ENCODE data around the gene VPS37B. TPM values are rescaled to one million over a fixed set of nuclear protein-coding genes. Genes with fewer than 3 reads are reported as not detected.

Gene VPS37B
- total RNA-seq, 1 donor from 2014 or later = 9.5 TPM

DNA sequence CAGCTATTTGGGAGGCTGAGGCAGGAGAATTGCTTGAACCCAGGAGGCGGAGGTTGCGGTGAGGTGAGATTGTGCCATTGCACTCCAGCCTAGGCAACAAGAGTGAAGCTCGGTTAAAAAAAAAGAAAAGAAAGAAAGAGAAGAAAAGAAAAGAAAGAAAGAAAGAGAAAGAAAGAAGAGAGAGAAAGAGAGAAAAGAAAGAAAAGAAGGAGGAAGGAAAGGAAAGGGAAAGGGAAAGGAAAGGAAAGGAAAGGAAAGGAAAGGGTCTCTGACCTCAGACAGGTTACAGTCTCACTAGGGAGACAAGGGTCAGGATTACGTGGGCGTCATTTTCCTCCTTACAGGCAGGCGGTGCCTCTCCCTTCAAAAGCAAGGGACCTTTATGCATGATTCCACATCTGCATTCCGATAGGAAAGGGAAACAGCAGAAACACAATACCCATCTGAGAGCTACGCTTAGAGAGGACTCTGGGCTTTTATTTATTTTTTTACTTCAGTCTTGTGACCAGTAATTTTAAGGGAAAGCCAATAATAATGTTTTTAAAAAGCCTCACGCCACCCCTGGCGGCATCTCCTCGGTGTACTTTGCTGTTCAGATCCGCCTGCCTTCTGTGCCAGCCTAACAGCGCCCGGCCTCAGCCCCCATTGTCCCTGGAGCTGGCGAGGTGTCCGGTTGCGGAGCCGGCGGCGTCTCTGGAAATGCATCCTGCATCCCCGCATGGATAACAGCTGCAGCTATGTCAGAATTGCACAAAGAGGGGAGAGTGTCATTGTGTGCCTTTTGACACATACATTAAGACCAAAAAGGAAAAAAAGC lies 61.6 kb downstream of the VPS37B start:
- Mint-ChIP-seq H3K36me3 (ENCODE audit: low read depth) (peaks cover 9% of the 10 kb centered on the region), H3K27me3 (peaks cover 24% of the 10 kb centered on the region), H3K4me3 (peak overlapping the region; percentile 89), H3K9me3 (no peaks in the 10 kb centered on the region), H3K27ac (peak overlapping the region; percentile 80), H3K4me1 (peaks cover 27% of the 10 kb centered on the region)
- intact Hi-C loops (cut with micrococcal nuclease) = no loop called here
- peak; percentile 71 for DNase-seq

DNA sequence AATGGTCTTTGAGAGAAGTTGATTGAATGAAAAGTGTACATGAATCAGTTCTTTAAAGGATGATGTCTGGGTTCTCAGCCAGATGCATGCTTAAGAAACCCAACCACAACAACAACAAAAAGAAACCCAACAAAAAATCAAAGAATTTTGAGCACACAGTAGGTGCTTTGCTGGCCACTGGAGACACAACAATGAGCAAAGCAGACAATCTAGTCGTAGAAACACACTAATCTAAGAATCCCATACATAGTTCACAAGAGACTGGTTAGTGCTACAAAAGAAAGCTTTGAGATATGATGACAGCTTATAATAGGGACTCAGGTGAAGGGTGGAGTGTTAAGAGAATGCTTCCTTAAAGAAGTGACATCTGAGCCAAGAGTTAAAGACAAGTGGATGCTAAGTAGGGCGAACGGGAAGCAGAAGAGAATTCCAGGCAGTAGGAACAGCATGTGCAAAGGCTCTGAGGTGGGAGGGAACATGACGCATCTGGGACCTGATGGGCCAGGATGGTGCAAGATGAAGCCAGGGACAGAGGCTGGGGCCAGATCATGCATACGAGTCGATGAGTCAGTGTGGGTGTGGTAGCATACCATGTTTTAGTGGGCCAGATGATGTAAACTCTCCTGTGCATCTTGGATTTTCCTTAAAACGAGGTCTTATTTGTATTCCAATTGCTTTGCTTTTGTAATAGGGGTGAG lies 65.3 kb downstream of the VPS37B start:
- H3K27ac Mint-ChIP-seq = no peak overlapping the region
- DNase-seq = no peak
- peaks cover 38% of the 10 kb centered on the region for H3K27me3 Mint-ChIP-seq
- H3K9me3 Mint-ChIP-seq = no peaks in the 10 kb centered on the region
- H3K36me3 Mint-ChIP-seq (ENCODE audit: low read depth) = no peaks in the 10 kb centered on the region
- intact Hi-C loops (cut with micrococcal nuclease) = no loop called here
- no peak overlapping the region for H3K4me3 Mint-ChIP-seq
- H3K4me1 Mint-ChIP-seq = peaks cover 9% of the 10 kb centered on the region

DNA sequence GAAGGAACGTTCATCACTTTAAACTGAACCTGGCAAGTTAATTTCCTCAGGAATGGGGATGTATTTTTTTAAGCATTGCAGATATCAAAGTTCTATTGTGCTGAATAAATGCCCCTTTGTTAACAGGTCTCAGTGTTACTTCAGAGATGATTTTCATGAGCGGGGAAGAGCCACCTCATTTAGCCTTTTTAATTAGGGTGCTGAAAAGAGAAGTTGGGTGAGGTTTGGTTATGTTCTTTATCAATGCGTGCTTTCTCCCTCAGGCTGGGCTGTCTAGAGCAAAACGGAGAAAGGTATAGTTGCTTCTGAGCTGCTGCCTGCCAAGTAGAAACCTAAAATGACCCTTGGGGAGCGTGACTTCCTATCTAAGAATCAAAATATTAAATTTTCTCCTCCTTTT lies 68.7 kb downstream of the VPS37B start:
- intact Hi-C loops (cut with micrococcal nuclease) = no loop called here
- Mint-ChIP-seq H3K27me3 (peaks cover 25% of the 10 kb centered on the region), H3K9me3 (no peaks in the 10 kb centered on the region), H3K4me3 (no peak overlapping the region), H3K36me3 (ENCODE audit: low read depth) (no peaks in the 10 kb centered on the region), H3K4me1 (no peaks in the 10 kb centered on the region), H3K27ac (no peak overlapping the region)
- no peak for DNase-seq

DNA sequence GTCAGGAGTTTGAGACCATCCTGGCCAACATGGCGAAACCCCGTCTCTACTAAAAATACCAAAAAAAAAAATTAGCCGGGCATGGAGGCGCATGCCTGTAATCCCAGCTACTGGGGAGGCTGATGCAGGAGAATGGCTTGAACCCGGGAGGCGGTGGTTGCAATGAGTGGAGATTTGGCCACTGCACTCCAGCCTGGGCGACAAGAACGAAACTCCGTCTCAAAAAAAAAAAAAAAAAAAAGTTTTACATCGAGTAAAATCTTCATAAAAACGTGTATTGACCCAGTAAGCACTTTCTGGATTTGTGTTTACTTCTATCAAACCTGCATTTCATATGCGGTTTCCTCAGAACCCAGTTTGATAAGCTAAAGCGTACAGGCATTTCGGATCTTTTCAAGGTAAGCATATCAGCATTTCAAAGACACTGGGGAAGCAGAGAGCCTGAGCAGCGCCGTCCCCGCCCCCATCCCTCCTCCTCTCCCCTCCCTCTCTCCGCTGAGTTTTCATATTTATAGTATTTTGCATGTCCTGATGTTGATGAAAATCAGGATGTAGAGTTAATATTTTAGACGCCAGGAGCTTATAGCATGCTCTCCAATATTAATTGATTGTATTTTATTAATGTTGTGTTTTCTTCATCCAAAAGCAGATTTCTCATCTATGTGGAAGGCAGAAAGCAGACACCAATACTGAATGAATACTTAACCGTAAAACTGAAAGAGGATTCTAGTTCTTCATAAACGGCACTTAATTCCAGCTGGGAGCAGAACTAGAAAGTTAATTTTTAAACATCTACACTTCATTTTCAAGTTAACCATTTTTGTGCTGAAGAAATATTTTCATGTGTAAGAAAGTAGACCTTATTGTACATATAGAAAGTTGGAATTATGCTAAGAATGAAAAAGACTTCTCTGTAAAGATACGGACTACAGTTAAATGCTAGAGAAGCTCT lies 69.9 kb downstream of the VPS37B start:
- Mint-ChIP-seq H3K4me3 (peak overlapping the region; percentile 28), H3K27ac (no peak overlapping the region), H3K9me3 (no peaks in the 10 kb centered on the region), H3K4me1 (no peaks in the 10 kb centered on the region), H3K36me3 (ENCODE audit: low read depth) (no peaks in the 10 kb centered on the region), H3K27me3 (peaks cover 25% of the 10 kb centered on the region)
- no peak for DNase-seq
- intact Hi-C loops (cut with micrococcal nuclease) = no loop called here

DNA sequence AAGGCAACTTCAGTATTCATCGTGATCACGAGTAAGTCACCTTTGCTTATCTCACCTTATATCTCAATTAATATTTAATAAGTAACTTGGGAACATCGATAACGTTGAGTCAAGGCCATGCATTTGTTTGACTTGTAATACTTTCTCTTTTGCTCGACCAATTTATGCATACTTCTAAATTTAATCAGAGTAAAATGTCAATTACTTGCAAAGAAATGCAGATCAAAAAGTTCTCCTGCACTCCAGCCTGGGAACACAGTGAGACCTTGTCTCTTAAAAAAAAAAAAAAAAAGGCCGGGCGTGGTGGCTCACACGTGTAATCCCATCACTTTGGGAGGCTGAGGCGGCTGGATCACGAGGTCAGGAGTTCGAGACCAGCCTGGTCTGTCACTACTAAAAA lies 72.5 kb downstream of the VPS37B start:
- Mint-ChIP-seq H3K27me3 (peaks cover 16% of the 10 kb centered on the region), H3K4me1 (no peaks in the 10 kb centered on the region), H3K27ac (no peak overlapping the region), H3K4me3 (no peak overlapping the region), H3K9me3 (no peaks in the 10 kb centered on the region), H3K36me3 (ENCODE audit: low read depth) (no peaks in the 10 kb centered on the region)
- intact Hi-C loops (cut with micrococcal nuclease) = no loop called here
- no peak for DNase-seq

DNA sequence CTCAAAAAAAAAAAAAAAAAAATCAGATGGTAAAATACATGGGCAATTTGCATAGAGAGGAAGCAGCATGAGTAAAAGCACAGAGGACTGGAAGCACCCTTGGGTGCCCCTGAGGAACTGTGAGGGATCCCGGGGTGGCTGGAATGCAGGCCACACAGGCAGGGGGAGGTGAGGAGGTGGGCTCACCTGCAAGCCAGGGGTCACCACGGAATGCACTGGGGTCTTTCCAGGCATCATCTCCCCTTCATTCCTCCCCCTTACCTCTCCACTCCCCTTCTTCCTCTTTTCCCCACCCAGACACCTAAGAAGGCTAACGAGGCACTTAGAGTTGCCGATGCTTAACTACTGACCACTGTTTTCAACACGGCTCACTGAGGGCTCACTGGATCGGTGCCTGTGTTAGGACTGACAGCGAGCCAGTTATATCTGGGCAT lies 75.1 kb downstream of the VPS37B start:
- intact Hi-C loops (cut with micrococcal nuclease) = no loop called here
- no peaks in the 10 kb centered on the region for H3K36me3 Mint-ChIP-seq (ENCODE audit: low read depth)
- no peak overlapping the region for H3K4me3 Mint-ChIP-seq
- H3K27ac Mint-ChIP-seq = no peak overlapping the region
- H3K27me3 Mint-ChIP-seq = peaks cover 6% of the 10 kb centered on the region
- no peak for DNase-seq
- no peaks in the 10 kb centered on the region for H3K4me1 Mint-ChIP-seq
- H3K9me3 Mint-ChIP-seq = no peaks in the 10 kb centered on the region

DNA sequence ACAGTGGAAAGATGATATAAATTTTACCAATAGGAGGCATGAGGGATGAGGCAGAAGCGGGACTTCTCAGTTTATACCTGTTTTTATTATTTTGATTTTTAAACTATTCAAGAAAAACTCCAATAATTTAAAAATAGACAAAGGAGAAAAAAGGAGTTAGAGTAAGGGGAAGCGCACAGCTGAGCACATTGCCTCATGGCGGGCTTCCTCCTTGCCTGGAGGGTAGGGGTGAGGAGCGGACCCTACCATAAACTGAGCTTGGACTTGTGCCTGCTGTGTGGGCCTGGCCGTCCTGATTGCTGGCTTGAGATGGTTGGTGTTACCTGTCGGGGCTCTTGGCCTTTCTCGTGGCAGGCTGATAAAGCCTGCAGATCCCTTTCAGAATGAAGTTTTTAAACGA lies 75.8 kb downstream of the VPS37B start:
- Mint-ChIP-seq H3K9me3 (no peaks in the 10 kb centered on the region), H3K27me3 (peaks cover 6% of the 10 kb centered on the region), H3K4me1 (no peaks in the 10 kb centered on the region), H3K4me3 (no peak overlapping the region), H3K36me3 (ENCODE audit: low read depth) (no peaks in the 10 kb centered on the region), H3K27ac (no peak overlapping the region)
- intact Hi-C loops (cut with micrococcal nuclease) = no loop called here
- DNase-seq = no peak

DNA sequence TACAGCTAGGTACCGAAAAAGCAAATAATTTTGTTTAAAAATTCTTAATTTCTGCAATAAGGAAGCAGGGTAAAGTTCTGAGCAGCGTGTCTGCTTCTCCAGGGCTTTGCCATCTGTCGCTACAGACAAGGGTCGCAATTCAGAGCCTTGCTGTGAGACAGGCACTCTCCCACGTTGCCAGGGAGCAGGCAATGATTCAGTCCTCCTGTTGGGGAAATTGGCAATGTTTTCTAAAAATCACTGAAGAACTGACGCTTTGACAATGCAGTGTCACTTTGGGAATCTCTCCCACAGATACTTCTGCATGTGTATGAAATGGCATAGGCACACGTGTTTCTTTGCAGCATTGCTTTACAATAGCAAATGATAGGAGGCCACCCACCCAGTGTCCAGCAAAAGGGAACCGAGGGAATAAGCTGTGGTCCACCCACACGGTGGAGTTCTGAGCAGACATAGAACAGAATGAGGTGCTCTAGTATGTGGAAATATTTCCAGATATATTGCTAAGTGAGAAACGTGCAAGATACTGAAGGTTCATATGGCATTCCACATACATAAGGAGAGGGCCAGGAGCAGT lies 76.6 kb downstream of the VPS37B start:
- Mint-ChIP-seq H3K27ac (no peak overlapping the region), H3K4me1 (no peaks in the 10 kb centered on the region), H3K9me3 (no peaks in the 10 kb centered on the region), H3K36me3 (ENCODE audit: low read depth) (no peaks in the 10 kb centered on the region), H3K4me3 (no peak overlapping the region), H3K27me3 (peaks cover 4% of the 10 kb centered on the region)
- no peak for DNase-seq
- intact Hi-C loops (cut with micrococcal nuclease) = no loop called here

Other genes with a start within 250 kb of the VPS37B start
- gene HCAR2, start 192.8 kb downstream of the VPS37B start, total RNA-seq = 0.26 and 0.47 TPM in 2 replicates
- 0.45 and 0.84 TPM in 2 replicates for gene HCAR3, start 179.3 kb downstream of the VPS37B start, total RNA-seq
- 6.0 and 6.8 TPM in 2 replicates for gene HCAR1, start 165.3 kb downstream of the VPS37B start, total RNA-seq
- gene DENR, start 143.3 kb downstream of the VPS37B start, total RNA-seq = 88.7 and 89.6 TPM in 2 replicates
- gene CCDC62, start 121.6 kb downstream of the VPS37B start, total RNA-seq = 0.31 and 0.58 TPM in 2 replicates
- gene HIP1R, start 60.7 kb downstream of the VPS37B start, total RNA-seq = 23.8 and 25.8 TPM in 2 replicates
- 3.7 and 4.1 TPM in 2 replicates for gene ABCB9, start 70.3 kb upstream of the VPS37B start, total RNA-seq
- gene OGFOD2, start 79.1 kb upstream of the VPS37B start, total RNA-seq = 22.7 and 23.4 TPM in 2 replicates
- 150 and 160 TPM in 2 replicates for gene ARL6IP4, start 84.6 kb upstream of the VPS37B start, total RNA-seq

Measured in activated CD4-positive, alpha-beta T cell treated with anti-CD3 and anti-CD28 coated beads, Interleukin-2, amount 10 ng/mL, durations not matched to agents 24 days and 14 days (primary cell).